ENCODE data around the gene STXBP5.

Gene STXBP5

DNA sequence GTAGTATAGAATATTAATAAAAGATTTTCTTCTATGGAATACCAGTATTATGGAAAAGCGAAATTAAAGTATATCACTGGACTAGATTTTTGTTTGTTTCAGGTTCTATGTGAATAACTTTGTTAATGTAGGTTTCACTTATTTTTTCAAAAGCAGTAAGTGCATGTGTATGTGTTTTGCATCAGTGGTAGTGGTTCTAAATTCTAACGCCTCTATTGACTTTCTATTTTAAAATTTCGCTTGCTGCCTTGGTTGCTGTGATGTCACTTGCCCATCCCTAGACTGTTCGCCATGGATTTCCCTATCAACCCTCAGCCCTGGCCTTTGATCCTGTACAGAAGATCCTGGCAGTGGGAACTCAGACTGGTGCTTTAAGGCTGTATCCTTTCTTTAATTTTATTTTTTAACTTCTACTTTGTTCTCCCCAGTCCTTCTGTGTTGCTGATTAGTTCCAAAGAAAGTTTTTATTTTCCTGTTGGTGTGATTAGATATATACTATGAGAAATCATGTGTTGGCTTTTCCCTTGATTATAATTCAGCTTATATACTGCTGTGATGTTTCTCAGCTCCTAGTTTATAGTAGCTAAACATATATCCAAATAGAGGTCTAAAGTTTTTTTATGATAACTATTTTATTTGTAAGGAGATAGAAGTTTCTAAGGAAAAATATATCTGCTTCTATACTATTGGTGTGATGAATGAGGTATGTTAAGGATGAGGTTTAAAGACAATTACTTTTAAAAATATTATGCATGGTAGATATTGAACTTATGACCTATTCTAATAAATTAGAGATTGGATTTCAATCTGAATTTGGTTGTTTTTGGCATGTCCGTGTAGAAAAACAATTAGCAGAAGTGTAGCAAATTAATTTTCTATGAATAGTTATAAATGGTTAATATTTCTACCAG is 1.7 kb downstream of the STXBP5 start:
- Histone ChIP-seq H3K9ac (ENCODE audit: low read length) (no peak overlapping the region), H3K4me2 (ENCODE audit: low read depth, low read length) (no peak overlapping the region), H2AFZ (ENCODE audit: low read length) (no peak overlapping the region), H3K79me2 (ENCODE audit: low read length) (no peaks in the 10 kb centered on the region), H3K27me3 (replicated peaks; ENCODE audit: insufficient read depth, low read length) (no peaks in the 10 kb centered on the region), H3K27ac (ENCODE audit: low read length) (no peak overlapping the region), H3K4me3 (ENCODE audit: low read length) (no peak overlapping the region), H3K36me3 (replicated peaks; ENCODE audit: insufficient read depth, low read length) (no peaks in the 10 kb centered on the region), H3F3A (ENCODE audit: insufficient read depth, low read length) (peaks cover 8% of the 10 kb centered on the region), H4K20me1 (ENCODE audit: insufficient read depth, low read length) (no peaks in the 10 kb centered on the region), H3K9me3 (replicated peaks; ENCODE audit: insufficient read depth, low read length) (no peaks in the 10 kb centered on the region), H3K4me1 (ENCODE audit: low read length) (no peaks in the 10 kb centered on the region), H3K9me2 (replicated peaks; ENCODE audit: insufficient read depth, low read length) (no peaks in the 10 kb centered on the region)
- TF ChIP-seq, protein P1, sequence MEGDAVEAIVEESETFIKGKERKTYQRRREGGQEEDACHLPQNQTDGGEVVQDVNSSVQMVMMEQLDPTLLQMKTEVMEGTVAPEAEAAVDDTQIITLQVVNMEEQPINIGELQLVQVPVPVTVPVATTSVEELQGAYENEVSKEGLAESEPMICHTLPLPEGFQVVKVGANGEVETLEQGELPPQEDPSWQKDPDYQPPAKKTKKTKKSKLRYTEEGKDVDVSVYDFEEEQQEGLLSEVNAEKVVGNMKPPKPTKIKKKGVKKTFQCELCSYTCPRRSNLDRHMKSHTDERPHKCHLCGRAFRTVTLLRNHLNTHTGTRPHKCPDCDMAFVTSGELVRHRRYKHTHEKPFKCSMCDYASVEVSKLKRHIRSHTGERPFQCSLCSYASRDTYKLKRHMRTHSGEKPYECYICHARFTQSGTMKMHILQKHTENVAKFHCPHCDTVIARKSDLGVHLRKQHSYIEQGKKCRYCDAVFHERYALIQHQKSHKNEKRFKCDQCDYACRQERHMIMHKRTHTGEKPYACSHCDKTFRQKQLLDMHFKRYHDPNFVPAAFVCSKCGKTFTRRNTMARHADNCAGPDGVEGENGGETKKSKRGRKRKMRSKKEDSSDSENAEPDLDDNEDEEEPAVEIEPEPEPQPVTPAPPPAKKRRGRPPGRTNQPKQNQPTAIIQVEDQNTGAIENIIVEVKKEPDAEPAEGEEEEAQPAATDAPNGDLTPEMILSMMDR (IDR thresholded peaks at IDR 0.05; ENCODE audit: low read length): no peak
- no peak for TF ChIP-seq EZH2 (optimal IDR thresholded peaks at IDR 0.05; ENCODE audit: low read depth, low read length)
- DNase-seq: no peak

DNA sequence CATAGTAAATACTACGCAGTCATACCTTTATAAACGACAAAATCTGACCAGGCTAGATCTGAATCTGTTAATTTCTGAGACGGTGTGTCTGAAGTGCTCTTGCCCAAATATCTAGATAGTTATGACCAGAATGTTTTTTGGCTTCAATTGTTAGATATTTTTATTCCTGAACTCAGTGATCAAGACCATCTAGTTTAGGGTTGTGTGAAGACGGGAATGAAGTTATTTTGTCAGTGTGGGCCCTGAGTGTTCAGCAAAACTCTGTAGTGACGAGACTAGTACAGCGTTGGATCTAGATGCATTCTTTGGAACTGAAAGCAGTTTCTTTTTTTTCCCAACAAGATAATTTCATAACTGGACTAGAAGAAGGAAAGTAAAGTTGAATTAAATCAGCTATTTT is 3.1 kb downstream of the STXBP5 start:
- Histone ChIP-seq H3K9me3 (replicated peaks; ENCODE audit: insufficient read depth, low read length) (no peaks in the 10 kb centered on the region), H3K4me2 (ENCODE audit: low read depth, low read length) (no peak overlapping the region), H3K27me3 (replicated peaks; ENCODE audit: insufficient read depth, low read length) (no peaks in the 10 kb centered on the region), H3K79me2 (ENCODE audit: low read length) (no peaks in the 10 kb centered on the region), H3K9ac (ENCODE audit: low read length) (no peak overlapping the region), H4K20me1 (ENCODE audit: insufficient read depth, low read length) (no peaks in the 10 kb centered on the region), H3K4me3 (ENCODE audit: low read length) (no peak overlapping the region), H3K9me2 (replicated peaks; ENCODE audit: insufficient read depth, low read length) (no peaks in the 10 kb centered on the region), H3K27ac (ENCODE audit: low read length) (no peak overlapping the region), H3K36me3 (replicated peaks; ENCODE audit: insufficient read depth, low read length) (no peaks in the 10 kb centered on the region), H3F3A (ENCODE audit: insufficient read depth, low read length) (peaks cover 8% of the 10 kb centered on the region), H3K4me1 (ENCODE audit: low read length) (no peaks in the 10 kb centered on the region), H2AFZ (ENCODE audit: low read length) (no peak overlapping the region)
- no peak for TF ChIP-seq EZH2 (optimal IDR thresholded peaks at IDR 0.05; ENCODE audit: low read depth, low read length)
- TF ChIP-seq EZH2phosphoT487 (IDR thresholded peaks at IDR 0.05; ENCODE audit: low read length): no peak
- TF ChIP-seq, protein P1 (IDR thresholded peaks at IDR 0.05; ENCODE audit: low read length): no peak
- DNase-seq: no peak

DNA sequence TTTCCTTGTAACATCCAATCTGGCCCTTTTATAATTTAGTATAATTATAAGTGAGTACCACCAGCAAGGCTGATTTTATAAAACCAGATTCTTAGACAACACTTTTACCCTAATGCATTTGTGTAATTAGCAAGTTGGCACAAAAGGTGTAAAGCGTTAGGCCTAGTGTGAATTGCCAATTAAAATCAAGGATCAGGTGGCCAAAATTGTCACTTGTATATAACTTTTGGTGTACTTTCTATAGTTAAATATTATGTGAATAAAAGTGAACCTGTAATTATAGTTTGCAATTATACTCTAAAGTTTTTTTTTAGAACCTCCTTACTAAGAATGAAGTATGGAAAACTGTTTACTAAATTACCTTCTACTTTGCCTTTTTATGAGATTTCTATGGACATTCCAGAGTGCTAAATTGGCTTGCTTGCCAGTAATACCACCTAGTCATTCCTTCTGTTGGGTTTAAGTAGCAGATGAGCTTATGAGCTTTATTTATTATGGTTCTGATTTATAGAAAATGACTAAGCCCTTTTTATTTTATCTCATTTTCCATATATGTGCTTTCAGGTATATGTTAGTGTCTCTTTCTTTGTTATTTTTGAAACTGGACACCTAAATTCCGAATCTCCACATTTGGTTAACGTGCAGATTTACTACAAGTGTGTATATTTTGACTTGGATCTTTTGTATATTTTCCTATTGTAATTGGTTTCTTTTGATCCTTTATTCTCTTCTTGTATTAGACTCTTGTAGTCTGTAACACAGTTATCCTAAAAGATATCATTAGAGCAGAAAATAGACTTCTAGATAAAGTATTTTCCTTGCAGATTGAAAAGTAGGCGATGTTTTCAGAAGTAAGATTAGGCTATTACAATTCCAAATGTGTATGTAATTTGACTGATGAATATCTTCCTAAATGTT is 3.9 kb downstream of the STXBP5 start:
- DNase-seq: no peak
- H3K79me2 ChIP-seq (ENCODE audit: low read length): no peaks in the 10 kb centered on the region
- no peaks in the 10 kb centered on the region for H3K9me2 ChIP-seq (replicated peaks; ENCODE audit: insufficient read depth, low read length)
- peaks cover 4% of the 10 kb centered on the region for H3F3A ChIP-seq (ENCODE audit: insufficient read depth, low read length)
- H3K4me2 ChIP-seq (ENCODE audit: low read depth, low read length): no peak overlapping the region
- H3K27me3 ChIP-seq (replicated peaks; ENCODE audit: insufficient read depth, low read length): no peaks in the 10 kb centered on the region
- no peak overlapping the region for H3K9ac ChIP-seq (ENCODE audit: low read length)
- no peaks in the 10 kb centered on the region for H3K4me1 ChIP-seq (ENCODE audit: low read length)
- TF ChIP-seq, protein P1 (IDR thresholded peaks at IDR 0.05; ENCODE audit: low read length): no peak
- no peak for TF ChIP-seq EZH2phosphoT487 (IDR thresholded peaks at IDR 0.05; ENCODE audit: low read length)
- no peak overlapping the region for H3K4me3 ChIP-seq (ENCODE audit: low read length)
- H3K27ac ChIP-seq (ENCODE audit: low read length): no peak overlapping the region
- no peaks in the 10 kb centered on the region for H4K20me1 ChIP-seq (ENCODE audit: insufficient read depth, low read length)
- no peaks in the 10 kb centered on the region for H3K9me3 ChIP-seq (replicated peaks; ENCODE audit: insufficient read depth, low read length)
- no peak overlapping the region for H2AFZ ChIP-seq (ENCODE audit: low read length)
- H3K36me3 ChIP-seq (replicated peaks; ENCODE audit: insufficient read depth, low read length): no peaks in the 10 kb centered on the region

Measured in MM.1S (cell line).